IMR-90 (cell line): ENCODE measurements around the gene SLC23A2. TPM values are rescaled to one million over a fixed set of nuclear protein-coding genes. Genes with fewer than 3 reads are reported as not detected.

Source experiments
- ATAC-seq: fragments of 200-7000 bp; cut with Tn5 transposase; 2 replicates; pipeline ENCODE4 v1.9.1; 2020; ENCODE audit warnings: low read depth, mild to moderate bottlenecking, moderate library complexity
- BruUV-seq: library from RNA; stranded (reverse); fragments of 400-500 nt; replicated peaks from 2 replicates; lab custom pipeline; 2021; lab: Mats Ljungman, UMichigan
- CTCF ChIA-PET: fragments of 300-600 bp; formaldehyde crosslinking; extraction: SDS; loops from one replicate; lab custom pipeline; 2021; ENCODE audit warnings: antibody characterized with exemption; lab: Yijun Ruan, JAX
- POLR2A ChIA-PET: fragments of 300-600 bp; sonication (Branson Sonifier 250); formaldehyde crosslinking; loops from one replicate; lab custom pipeline; 2022; ENCODE audit warnings: antibody characterized with exemption; ENCODE audit not compliant: unreplicated experiment; lab: Charles Lee
- DNase-seq: peaks from one replicate; pipeline ENCODE4 v3.0.0; 2013
- H2AFZ ChIP-seq: replicated peaks from 2 replicates; pipeline ENCODE3; 2013; ENCODE audit warnings: low read length, mild to moderate bottlenecking; ENCODE audit not compliant: poor library complexity
- H2AK5ac ChIP-seq: 2 replicates; pipeline ENCODE4 v1.6.1; 2013; ENCODE audit warnings: low read depth, low read length, inconsistent platforms
- H2AK9ac ChIP-seq: replicated peaks from 2 replicates; pipeline ENCODE3; 2013; ENCODE audit warnings: mild to moderate bottlenecking, low read depth, low read length, moderate library complexity; ENCODE audit not compliant: poor library complexity
- H2BK120ac ChIP-seq: 2 replicates; pipeline ENCODE4 v1.6.1; 2013; ENCODE audit warnings: low read depth, low read length, inconsistent platforms
- H2BK15ac ChIP-seq: 3 replicates; pipeline ENCODE4 v1.6.1; 2013; ENCODE audit warnings: low read depth, low read length, inconsistent platforms
- H2BK20ac ChIP-seq: 2 replicates; pipeline ENCODE4 v1.6.1; 2013; ENCODE audit warnings: low read depth, mild to moderate bottlenecking, inconsistent platforms, low read length, moderate library complexity
- H2BK5ac ChIP-seq: 2 replicates; pipeline ENCODE4 v1.6.1; 2013; ENCODE audit warnings: mild to moderate bottlenecking, low read depth, low read length, inconsistent platforms; ENCODE audit not compliant: poor library complexity, severe bottlenecking
- H3K14ac ChIP-seq: replicated peaks from 2 replicates; pipeline ENCODE4 v1.6.1; 2013; ENCODE audit warnings: low read depth, low read length, inconsistent platforms
- H3K18ac ChIP-seq: 2 replicates; pipeline ENCODE4 v1.6.1; 2013; ENCODE audit warnings: low read depth, low read length, control low read depth
- H3K23ac ChIP-seq: 2 replicates; pipeline ENCODE4 v1.6.1; 2013; ENCODE audit warnings: low read depth, low read length, inconsistent platforms
- H3K27ac ChIP-seq: 2 replicates; pipeline ENCODE4 v1.5.1; 2013; ENCODE audit warnings: mild to moderate bottlenecking, control low read depth, low read length; ENCODE audit not compliant: insufficient read depth
- H3K27me3 ChIP-seq: 2 replicates; pipeline ENCODE4 v1.6.1; 2013; ENCODE audit warnings: low read length; ENCODE audit not compliant: control insufficient read depth, insufficient read depth
- H3K36me3 ChIP-seq: 2 replicates; pipeline ENCODE4 v1.6.1; 2013; ENCODE audit warnings: low read length, mixed read lengths; ENCODE audit not compliant: control insufficient read depth, insufficient read depth
- H3K4ac ChIP-seq: 2 replicates; pipeline ENCODE4 v1.6.1; 2013; ENCODE audit warnings: low read depth, low read length, inconsistent platforms
- H3K4me1 ChIP-seq: 2 replicates; pipeline ENCODE4 v1.6.1; 2013; ENCODE audit warnings: low read length, mixed read lengths; ENCODE audit not compliant: control insufficient read depth, insufficient read depth
- H3K4me2 ChIP-seq: 2 replicates; pipeline ENCODE4 v1.6.1; 2013; ENCODE audit warnings: low read depth, mild to moderate bottlenecking, control low read depth, low read length, moderate library complexity
- H3K4me3 ChIP-seq: 2 replicates; pipeline ENCODE4 v1.5.1; 2013; ENCODE audit warnings: low read depth, mild to moderate bottlenecking, control low read depth, low read length, moderate library complexity; ENCODE audit not compliant: insufficient read depth
- H3K56ac ChIP-seq: 2 replicates; pipeline ENCODE4 v1.6.1; 2013; ENCODE audit warnings: low read length, inconsistent platforms; ENCODE audit not compliant: insufficient read depth; ENCODE audit errors: extremely low read depth
- H3K79me1 ChIP-seq, 2 experiments: 2 replicates each; pipeline ENCODE4 v1.6.1; 2013; ENCODE audit warnings: low read length in 2 of 2, inconsistent platforms in 1 of 2, low read depth in 1 of 2
- H3K9ac ChIP-seq: 2 replicates; pipeline ENCODE4 v1.6.1; 2013; ENCODE audit warnings: low read depth, low read length, control low read depth
- H3K9me1 ChIP-seq: 2 replicates; pipeline ENCODE4 v1.6.1; 2013; ENCODE audit warnings: low read length, inconsistent platforms; ENCODE audit not compliant: insufficient read depth
- H3K9me3 ChIP-seq: 2 replicates; pipeline ENCODE4 v1.6.1; 2013; ENCODE audit warnings: low read length; ENCODE audit not compliant: control insufficient read depth, insufficient read depth
- H4K20me1 ChIP-seq: 2 replicates; pipeline ENCODE4 v1.6.1; 2013; ENCODE audit warnings: low read length, inconsistent platforms; ENCODE audit not compliant: insufficient read depth
- H4K5ac ChIP-seq: 2 replicates; pipeline ENCODE4 v1.6.1; 2013; ENCODE audit warnings: mild to moderate bottlenecking, low read depth, low read length, control low read depth
- H4K8ac ChIP-seq, 2 experiments: 2 replicates each; pipeline ENCODE4 v1.6.1; 2013; ENCODE audit warnings: low read depth in 2 of 2, low read length in 2 of 2, control low read depth in 1 of 2, inconsistent platforms in 1 of 2
- H4K91ac ChIP-seq: 2 replicates; pipeline ENCODE4 v1.6.1; 2013; ENCODE audit warnings: low read depth, low read length, inconsistent platforms; ENCODE audit not compliant: insufficient read depth
- BHLHE40 ChIP-seq: fragments of 150-350 bp; IDR thresholded peaks from 2 replicates; pipeline ENCODE4 v1.6.1; 2016; ENCODE audit warnings: mild to moderate bottlenecking, low read depth, low read length
- WGBS, 2 experiments: methylation state at CpG; one replicate each; pipeline versions ENCODE4 v1.1.5 to v1.1.7; 2013; ENCODE audit warnings: missing lambda C conversion rate in 2 of 2; ENCODE audit not compliant: insufficient read length in 1 of 2; ENCODE audit errors: extremely low coverage in 2 of 2; 5-methylcytosine and 5-hydroxymethylcytosine counted together
- dilution Hi-C: fragments of 300-500 bp; cut with HindIII; formaldehyde crosslinking; loops from one replicate; pipeline ENCODE4 v1.14.3; 2018; ENCODE audit warnings: low sequenced_read_pairs; ENCODE audit not compliant: unreplicated experiment
- in situ Hi-C: fragments of 300-500 bp; cut with MboI; formaldehyde crosslinking; loops from 3 replicates; pipeline ENCODE4 v1.14.3; 2019; ENCODE audit warnings: low sequenced_read_pairs, inconsistent platforms, mixed read lengths
- intact Hi-C: fragments of 100-400 bp; cut with micrococcal nuclease; formaldehyde crosslinking; loops from 2 replicates; pipeline ENCODE4 v1.10.0; 2022
- polyA plus RNA-seq, 3 experiments: library from polyadenylated mRNA; depleted of rRNA; stranded (reverse); fragments of >200 nt; gene quantifications; 2 replicates each; pipeline ENCODE4 v1.2.3, GENCODE V29; 2012; ENCODE audit warnings: low replicate concordance in 1 of 3
- total RNA-seq: library from RNA; depleted of rRNA; stranded (reverse); fragments of >200 nt; gene quantifications from 2 replicates; pipeline ENCODE4 v1.2.3, GENCODE V29; 2012
- TF ChIP-seq, protein P1 (sequence below): conservative IDR thresholded peaks from 2 replicates; pipeline ENCODE4 v1.5.1; 2012; ENCODE audit warnings: mild to moderate bottlenecking, low read depth, low read length, improper control_type of control experiment

SLC23A2 gene
- total and polyA plus RNA-seq, 2 of the 4 experiments (the other 2 are of a cell fraction) = 10.2 to 14.4 TPM

DNA sequence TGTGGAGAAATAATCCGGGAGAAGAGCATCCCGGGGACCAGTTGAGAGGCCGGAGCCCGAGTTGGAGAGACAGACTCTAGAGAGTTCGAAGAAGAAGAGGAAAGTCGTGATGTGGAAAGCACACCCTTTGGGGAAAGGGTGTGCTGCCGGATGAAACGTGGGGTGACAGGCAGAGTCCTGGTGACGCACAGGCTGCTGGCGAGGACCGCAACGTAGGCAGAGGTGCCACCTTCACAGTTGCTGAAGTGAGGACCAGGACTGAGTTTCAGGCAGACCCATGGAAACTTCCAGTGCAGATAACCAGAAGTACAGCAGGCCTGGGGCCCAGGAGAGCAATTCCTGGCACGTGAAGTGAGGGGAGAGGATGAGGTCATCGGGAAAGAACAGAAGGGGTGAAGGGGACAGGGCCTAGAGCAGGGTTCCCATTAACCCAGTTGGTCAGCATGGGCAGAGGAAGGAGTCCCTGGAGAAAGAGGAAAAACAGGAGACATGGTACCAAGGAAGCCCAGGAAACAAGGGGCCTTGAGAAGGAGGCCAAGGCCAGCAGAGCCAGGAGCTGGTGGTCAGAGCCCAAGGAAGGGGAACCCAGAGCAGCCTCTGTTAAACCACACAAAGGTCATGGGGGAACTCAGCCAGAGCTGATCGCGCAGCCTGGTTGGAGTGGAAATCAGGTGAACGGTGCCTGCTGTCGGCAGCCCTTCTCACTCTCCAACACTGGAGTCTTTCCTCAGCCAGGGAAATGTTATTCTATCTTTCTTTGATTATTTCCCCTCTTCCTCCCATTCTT is 195.5 kb downstream of the SLC23A2 start:
- intact Hi-C loops (no loop called here), dilution Hi-C loops (no loop called here), in situ Hi-C loops (no loop called here)
- Histone ChIP-seq H2BK20ac (no peak overlapping the region), H3K18ac (no peak overlapping the region), H2AFZ (no peak overlapping the region), H3K27ac (no peak overlapping the region), H3K9me1 (peaks cover 8% of the 10 kb centered on the region), H4K20me1 (no peaks in the 10 kb centered on the region), H2BK5ac (no peak overlapping the region), H3K23ac (no peak overlapping the region), H3K14ac (no peak overlapping the region), H3K4me2 (no peak overlapping the region), H2BK120ac (no peak overlapping the region), H3K36me3 (peaks cover 12% of the 10 kb centered on the region; the same call in 1 of the 2 replicates), H3K4me1 (peaks cover 8% of the 10 kb centered on the region; the same call in 1 of the 2 replicates), H3K79me1 (no peaks in the 10 kb centered on the region), H3K4me3 (no peak overlapping the region), H3K4ac (no peak overlapping the region), H3K56ac (no peak overlapping the region), H3K9ac (no peak overlapping the region), H2AK5ac (no peak overlapping the region), H4K8ac (no peak overlapping the region), H2BK15ac (no peak overlapping the region), H3K27me3 (no peaks in the 10 kb centered on the region), H2AK9ac (no peak overlapping the region), H4K91ac (no peak overlapping the region), H3K9me3 (no peaks in the 10 kb centered on the region), H4K5ac (no peak overlapping the region)
- 84% methylated on average over 12 of the region's 18 CpGs; no CpG with 5 or more reads in 1 of the 2 experiments for WGBS, 2 experiments
- peak; percentile 7; the same call in 1 of the 2 replicates for TF ChIP-seq BHLHE40
- TF ChIP-seq, protein P1, sequence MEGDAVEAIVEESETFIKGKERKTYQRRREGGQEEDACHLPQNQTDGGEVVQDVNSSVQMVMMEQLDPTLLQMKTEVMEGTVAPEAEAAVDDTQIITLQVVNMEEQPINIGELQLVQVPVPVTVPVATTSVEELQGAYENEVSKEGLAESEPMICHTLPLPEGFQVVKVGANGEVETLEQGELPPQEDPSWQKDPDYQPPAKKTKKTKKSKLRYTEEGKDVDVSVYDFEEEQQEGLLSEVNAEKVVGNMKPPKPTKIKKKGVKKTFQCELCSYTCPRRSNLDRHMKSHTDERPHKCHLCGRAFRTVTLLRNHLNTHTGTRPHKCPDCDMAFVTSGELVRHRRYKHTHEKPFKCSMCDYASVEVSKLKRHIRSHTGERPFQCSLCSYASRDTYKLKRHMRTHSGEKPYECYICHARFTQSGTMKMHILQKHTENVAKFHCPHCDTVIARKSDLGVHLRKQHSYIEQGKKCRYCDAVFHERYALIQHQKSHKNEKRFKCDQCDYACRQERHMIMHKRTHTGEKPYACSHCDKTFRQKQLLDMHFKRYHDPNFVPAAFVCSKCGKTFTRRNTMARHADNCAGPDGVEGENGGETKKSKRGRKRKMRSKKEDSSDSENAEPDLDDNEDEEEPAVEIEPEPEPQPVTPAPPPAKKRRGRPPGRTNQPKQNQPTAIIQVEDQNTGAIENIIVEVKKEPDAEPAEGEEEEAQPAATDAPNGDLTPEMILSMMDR = no peak
- CTCF ChIA-PET = no interaction called here
- DNase-seq (no peak), ATAC-seq (no peak)
- POLR2A ChIA-PET = no interaction called here
- no TSS peak for BruUV-seq
